ENCODE measurements around the gene WWC2.

DNA sequence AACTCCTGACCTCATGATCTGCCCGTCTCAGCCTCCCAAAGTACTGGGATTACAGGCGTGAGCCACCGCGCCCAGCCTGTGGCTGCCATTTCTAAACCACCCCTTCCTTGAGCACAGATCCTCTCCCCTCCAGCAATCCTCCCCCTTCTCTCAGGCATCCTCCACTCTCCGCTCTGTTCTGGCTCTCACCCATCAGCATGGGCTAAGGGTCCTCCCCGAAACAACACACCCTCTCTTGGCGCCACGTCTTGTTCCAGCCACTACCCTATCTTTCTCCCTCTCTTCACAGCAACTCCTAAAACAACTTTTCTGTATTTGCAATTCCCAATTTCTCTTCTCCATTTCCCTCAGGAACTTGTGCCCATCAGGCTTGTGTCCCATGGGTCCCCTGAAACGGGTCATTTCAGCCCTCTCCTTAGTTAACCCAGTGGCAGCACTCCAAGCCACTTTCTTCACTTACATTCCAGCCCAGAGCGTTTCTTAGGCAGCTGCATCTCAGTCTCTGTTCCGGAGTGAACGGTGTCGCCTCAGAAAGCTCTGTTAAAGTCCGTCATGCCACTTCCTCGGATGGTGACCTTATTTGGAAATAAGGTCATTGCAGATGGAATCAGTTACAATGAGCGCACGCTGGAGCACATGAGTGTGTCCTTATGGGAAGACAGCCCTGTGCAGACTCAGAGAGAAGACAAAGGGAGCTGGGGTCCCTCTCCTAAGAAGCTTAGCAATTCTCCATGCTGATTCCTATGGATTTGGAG lies 251.4 kb downstream of the WWC2 start:
- no peak for TF ChIP-seq POLR2A (IDR thresholded peaks at IDR 0.05; ENCODE audit: low read length)
- no peak for TF ChIP-seq GATA1 (IDR thresholded peaks at IDR 0.05; ENCODE audit: low read depth, low read length)

Measured in erythroblast (primary cell).